Measurements from ENCODE around the gene EHMT2.
"Not testable (repeated sequence)": the region's sequence is repeated elsewhere in the genome, so short reads cannot be mapped to it uniquely, and the experiment has no call there.

The EHMT2 gene

DNA sequence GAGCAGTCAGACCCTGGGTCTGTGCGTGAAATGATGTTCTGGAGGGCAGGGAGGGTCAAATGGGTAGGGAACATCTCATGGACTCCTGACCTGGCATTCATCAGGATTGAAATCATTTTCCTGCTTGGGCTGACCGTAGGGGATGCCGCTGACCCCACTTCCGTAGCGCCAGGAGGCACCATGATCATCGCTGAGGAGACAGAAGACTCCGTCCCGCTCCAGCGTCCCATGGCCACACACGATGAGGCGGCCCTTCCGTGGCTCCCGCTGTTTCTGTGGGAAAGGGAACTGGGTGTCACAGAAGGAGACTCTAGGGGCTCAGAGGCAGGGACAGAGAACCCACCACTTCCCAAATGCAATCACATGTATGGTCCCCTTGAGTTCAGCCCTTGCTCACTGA is 37.1 kb downstream of the EHMT2 start:
- Histone ChIP-seq H2AFZ (ENCODE audit: low read depth, low read length) (no peak overlapping the region), H3K4me1 (ENCODE audit: insufficient read depth, low read length) (peaks cover 32% of the 10 kb centered on the region), H3K4me3 (ENCODE audit: low read depth in 1 of 2, low read length in 2 of 2) (no peak overlapping the region), H4K20me1 (ENCODE audit: insufficient read depth, low read length) (no peaks in the 10 kb centered on the region), H3K36me3 (ENCODE audit: insufficient read depth, low read length) (peaks cover 15% of the 10 kb centered on the region), H3K4me2 (ENCODE audit: insufficient read depth, low read length) (no peak overlapping the region), H3K9ac (ENCODE audit: low read depth, low read length) (no peak overlapping the region), H3K9me3 (ENCODE audit: insufficient read depth, low read length, severe bottlenecking) (no peaks in the 10 kb centered on the region), H3K79me2 (ENCODE audit: insufficient read depth, low read length) (peaks cover 11% of the 10 kb centered on the region), H3K27me3 (ENCODE audit: insufficient read depth, low read length, poor library complexity) (no peaks in the 10 kb centered on the region), H3K27ac (ENCODE audit: low read length) (no peak overlapping the region)
- TF ChIP-seq, protein P1, sequence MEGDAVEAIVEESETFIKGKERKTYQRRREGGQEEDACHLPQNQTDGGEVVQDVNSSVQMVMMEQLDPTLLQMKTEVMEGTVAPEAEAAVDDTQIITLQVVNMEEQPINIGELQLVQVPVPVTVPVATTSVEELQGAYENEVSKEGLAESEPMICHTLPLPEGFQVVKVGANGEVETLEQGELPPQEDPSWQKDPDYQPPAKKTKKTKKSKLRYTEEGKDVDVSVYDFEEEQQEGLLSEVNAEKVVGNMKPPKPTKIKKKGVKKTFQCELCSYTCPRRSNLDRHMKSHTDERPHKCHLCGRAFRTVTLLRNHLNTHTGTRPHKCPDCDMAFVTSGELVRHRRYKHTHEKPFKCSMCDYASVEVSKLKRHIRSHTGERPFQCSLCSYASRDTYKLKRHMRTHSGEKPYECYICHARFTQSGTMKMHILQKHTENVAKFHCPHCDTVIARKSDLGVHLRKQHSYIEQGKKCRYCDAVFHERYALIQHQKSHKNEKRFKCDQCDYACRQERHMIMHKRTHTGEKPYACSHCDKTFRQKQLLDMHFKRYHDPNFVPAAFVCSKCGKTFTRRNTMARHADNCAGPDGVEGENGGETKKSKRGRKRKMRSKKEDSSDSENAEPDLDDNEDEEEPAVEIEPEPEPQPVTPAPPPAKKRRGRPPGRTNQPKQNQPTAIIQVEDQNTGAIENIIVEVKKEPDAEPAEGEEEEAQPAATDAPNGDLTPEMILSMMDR (IDR thresholded peaks at IDR 0.05; ENCODE audit: borderline replicate concordance, extremely low read depth, low read length, poor library complexity, severe bottlenecking): no peak
- TF ChIP-seq EZH2 (IDR thresholded peaks at IDR 0.05; ENCODE audit: borderline replicate concordance, low read depth, low read length, severe bottlenecking): no peak
- no peak for DNase-seq
- ATAC-seq (ENCODE audit: insufficient read depth, low read depth): no peak

DNA sequence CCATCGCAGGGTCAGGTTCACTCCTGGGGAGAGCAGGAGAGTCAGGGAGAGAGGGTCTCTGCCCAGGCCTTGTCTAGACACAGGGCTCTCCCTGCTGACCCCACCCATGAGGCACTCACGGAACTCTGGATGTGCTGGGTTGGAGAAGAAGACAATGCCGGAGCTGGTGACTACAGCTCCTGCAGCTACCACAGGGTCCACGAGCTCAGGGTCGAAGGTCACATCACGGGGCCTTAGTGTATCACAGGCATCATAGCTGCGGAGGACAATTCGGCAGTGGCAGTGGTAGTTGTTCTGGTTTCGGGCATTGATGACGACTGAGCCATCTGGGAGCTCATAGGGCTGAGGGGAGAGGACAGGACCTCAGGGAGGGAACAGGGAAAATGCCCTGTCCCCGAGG is 37.6 kb downstream of the EHMT2 start:
- Histone ChIP-seq H3K9me3 (ENCODE audit: insufficient read depth, low read length, severe bottlenecking) (no peaks in the 10 kb centered on the region), H3K4me2 (ENCODE audit: insufficient read depth, low read length) (no peak overlapping the region), H3K79me2 (ENCODE audit: insufficient read depth, low read length) (peaks cover 11% of the 10 kb centered on the region), H3K4me3 (ENCODE audit: low read depth in 1 of 2, low read length in 2 of 2) (no peak overlapping the region), H3K4me1 (ENCODE audit: insufficient read depth, low read length) (peaks cover 30% of the 10 kb centered on the region), H3K9ac (ENCODE audit: low read depth, low read length) (no peak overlapping the region), H3K36me3 (ENCODE audit: insufficient read depth, low read length) (peaks cover 15% of the 10 kb centered on the region), H3K27ac (ENCODE audit: low read length) (no peak overlapping the region), H3K27me3 (ENCODE audit: insufficient read depth, low read length, poor library complexity) (no peaks in the 10 kb centered on the region), H4K20me1 (ENCODE audit: insufficient read depth, low read length) (no peaks in the 10 kb centered on the region), H2AFZ (ENCODE audit: low read depth, low read length) (no peak overlapping the region)
- TF ChIP-seq, protein P1 (IDR thresholded peaks at IDR 0.05; ENCODE audit: borderline replicate concordance, extremely low read depth, low read length, poor library complexity, severe bottlenecking): no peak
- no peak for TF ChIP-seq EZH2 (IDR thresholded peaks at IDR 0.05; ENCODE audit: borderline replicate concordance, low read depth, low read length, severe bottlenecking)
- ATAC-seq (ENCODE audit: insufficient read depth, low read depth) (no peak), DNase-seq (no peak)

DNA sequence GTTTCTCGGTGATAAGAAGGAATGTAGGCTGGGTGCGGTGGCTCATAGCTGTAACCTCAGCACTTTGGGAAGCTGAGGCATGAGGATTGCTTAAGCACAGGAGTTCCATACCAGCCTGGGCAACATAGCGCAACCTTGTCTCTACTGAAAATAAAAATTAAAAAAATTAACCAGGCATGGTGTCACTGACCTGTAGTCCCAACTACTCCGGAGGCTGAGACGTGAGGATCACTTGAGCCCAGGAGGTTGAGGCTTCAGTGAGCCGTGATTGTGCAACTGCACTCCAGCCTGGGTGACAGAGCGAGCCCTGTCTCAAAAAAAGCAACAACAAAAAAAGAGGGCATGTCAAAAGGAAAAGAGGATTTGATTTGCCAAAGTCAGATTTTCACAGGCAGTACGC is 38.8 kb downstream of the EHMT2 start:
- ATAC-seq (ENCODE audit: insufficient read depth, low read depth): no peak
- peaks cover 15% of the 10 kb centered on the region for H3K36me3 ChIP-seq (ENCODE audit: insufficient read depth, low read length)
- H3K9ac ChIP-seq (ENCODE audit: low read depth, low read length): no peak overlapping the region
- no peak for DNase-seq
- H2AFZ ChIP-seq (ENCODE audit: low read depth, low read length): no peak overlapping the region
- no peak overlapping the region for H3K4me2 ChIP-seq (ENCODE audit: insufficient read depth, low read length)
- TF ChIP-seq, protein P1 (IDR thresholded peaks at IDR 0.05; ENCODE audit: borderline replicate concordance, extremely low read depth, low read length, poor library complexity, severe bottlenecking): no peak
- no peak for TF ChIP-seq EZH2 (IDR thresholded peaks at IDR 0.05; ENCODE audit: borderline replicate concordance, low read depth, low read length, severe bottlenecking)
- H3K4me1 ChIP-seq (ENCODE audit: insufficient read depth, low read length): peaks cover 19% of the 10 kb centered on the region
- H3K4me3 ChIP-seq (ENCODE audit: low read depth in 1 of 2, low read length in 2 of 2): no peak overlapping the region
- H4K20me1 ChIP-seq (ENCODE audit: insufficient read depth, low read length): no peaks in the 10 kb centered on the region
- no peaks in the 10 kb centered on the region for H3K9me3 ChIP-seq (ENCODE audit: insufficient read depth, low read length, severe bottlenecking)
- no peaks in the 10 kb centered on the region for H3K27me3 ChIP-seq (ENCODE audit: insufficient read depth, low read length, poor library complexity)
- H3K27ac ChIP-seq (ENCODE audit: low read length): no peak overlapping the region
- peaks cover 11% of the 10 kb centered on the region for H3K79me2 ChIP-seq (ENCODE audit: insufficient read depth, low read length)

DNA sequence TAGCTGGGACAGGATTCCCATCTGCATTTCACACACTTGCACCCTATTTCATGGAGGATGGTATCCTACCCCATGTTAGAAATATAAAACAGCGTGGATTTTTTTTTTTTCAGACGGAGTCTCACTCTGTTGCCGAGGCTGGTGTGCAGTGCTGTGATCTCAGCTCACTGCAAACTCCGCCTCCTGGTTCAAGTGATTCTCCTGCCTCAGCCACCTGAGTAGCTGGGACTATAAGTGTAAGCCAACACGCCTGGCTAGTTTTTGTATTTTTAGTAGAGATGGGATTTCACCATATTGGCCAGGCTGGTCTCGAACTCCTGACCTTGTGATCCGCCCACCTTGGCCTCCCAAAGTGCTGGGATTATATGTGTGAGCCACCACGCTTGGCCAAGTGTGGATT is 39.7 kb downstream of the EHMT2 start:
- not testable (repeated sequence) for H3K4me3 ChIP-seq (ENCODE audit: low read depth in 1 of 2, low read length in 2 of 2); H2AFZ ChIP-seq (ENCODE audit: low read depth, low read length); H3K27me3 ChIP-seq (ENCODE audit: insufficient read depth, low read length, poor library complexity); H3K9me3 ChIP-seq (ENCODE audit: insufficient read depth, low read length, severe bottlenecking); H3K9ac ChIP-seq (ENCODE audit: low read depth, low read length); DNase-seq; H4K20me1 ChIP-seq (ENCODE audit: insufficient read depth, low read length); ATAC-seq (ENCODE audit: insufficient read depth, low read depth); H3K27ac ChIP-seq (ENCODE audit: low read length); H3K4me2 ChIP-seq (ENCODE audit: insufficient read depth, low read length); H3K79me2 ChIP-seq (ENCODE audit: insufficient read depth, low read length)
- Histone ChIP-seq H3K36me3 (ENCODE audit: insufficient read depth, low read length) (peaks cover 15% of the 10 kb centered on the region), H3K4me1 (ENCODE audit: insufficient read depth, low read length) (peaks cover 16% of the 10 kb centered on the region)

DNA sequence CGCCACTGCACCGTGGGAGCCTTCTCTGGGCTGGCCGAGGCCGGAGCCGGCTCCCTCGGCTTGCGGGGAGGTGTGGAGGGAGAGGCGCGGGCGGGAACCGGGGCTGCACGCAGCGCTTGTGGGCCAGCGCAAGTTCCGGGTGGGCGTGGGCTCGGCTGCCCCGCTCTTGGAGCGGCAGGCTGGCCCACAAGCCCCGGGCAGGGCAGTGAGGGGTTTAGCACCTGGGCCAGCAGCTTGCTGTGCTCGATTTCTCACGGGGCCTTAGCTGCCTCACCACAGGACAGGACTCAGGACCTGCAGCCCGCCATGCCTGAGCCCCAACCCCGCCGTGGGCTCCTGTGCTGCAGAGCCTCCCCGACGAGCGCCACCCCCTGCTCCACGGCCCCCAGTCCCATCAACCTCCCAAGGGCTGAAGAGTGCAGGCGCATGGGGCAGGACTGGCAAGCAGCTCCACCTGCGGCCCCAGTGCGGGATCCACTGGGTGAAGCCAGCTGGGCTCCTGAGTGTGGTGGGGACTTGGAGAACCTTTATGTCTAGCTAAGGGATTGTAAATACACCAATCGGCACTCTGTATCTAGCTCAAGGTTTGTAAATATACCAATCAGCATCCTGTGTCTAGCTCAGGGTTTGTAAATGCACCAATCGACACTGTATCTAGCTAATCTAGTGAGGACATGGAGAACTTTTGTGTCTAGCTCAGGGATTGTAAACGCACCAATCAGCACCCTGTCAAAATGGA is 45.3 kb downstream of the EHMT2 start:
- not testable (repeated sequence) for H3K4me1 ChIP-seq (ENCODE audit: insufficient read depth, low read length); ATAC-seq (ENCODE audit: insufficient read depth, low read depth); H3K9ac ChIP-seq (ENCODE audit: low read depth, low read length); H3K9me3 ChIP-seq (ENCODE audit: insufficient read depth, low read length, severe bottlenecking); H3K27me3 ChIP-seq (ENCODE audit: insufficient read depth, low read length, poor library complexity); H3K27ac ChIP-seq (ENCODE audit: low read length); DNase-seq; H4K20me1 ChIP-seq (ENCODE audit: insufficient read depth, low read length); H3K4me3 ChIP-seq (ENCODE audit: low read depth in 1 of 2, low read length in 2 of 2); H3K36me3 ChIP-seq (ENCODE audit: insufficient read depth, low read length); H2AFZ ChIP-seq (ENCODE audit: low read depth, low read length); H3K79me2 ChIP-seq (ENCODE audit: insufficient read depth, low read length); H3K4me2 ChIP-seq (ENCODE audit: insufficient read depth, low read length)
